Astrocyte of the spinal cord (primary cell): ENCODE data around the gene ZNRF3.

ENCODE experiments used
- DNase-seq: peaks from one replicate; pipeline ENCODE4 v3.0.0; 2011; ENCODE audit warnings: low read depth, low spot score
- H3K4me3 ChIP-seq: 2 replicates; pipeline ENCODE4 v1.5.1; 2011; ENCODE audit warnings: low read depth, mild to moderate bottlenecking, low read length, moderate library complexity
- in situ Hi-C: cut with HindIII; loops from 2 replicates; pipeline ENCODE4 v1.10.0; 2017; ENCODE audit warnings: low sequenced_read_pairs
- TF ChIP-seq, protein P1 (sequence below): IDR thresholded peaks from 2 replicates; pipeline ENCODE4 v1.5.1; 2012; ENCODE audit warnings: low read depth, mild to moderate bottlenecking, low read length, inconsistent platforms

ZNRF3 gene

GRCh38 chr22:29071261-29072045 lies 188.1 kb downstream of the ZNRF3 start:
- TF ChIP-seq, protein P1, sequence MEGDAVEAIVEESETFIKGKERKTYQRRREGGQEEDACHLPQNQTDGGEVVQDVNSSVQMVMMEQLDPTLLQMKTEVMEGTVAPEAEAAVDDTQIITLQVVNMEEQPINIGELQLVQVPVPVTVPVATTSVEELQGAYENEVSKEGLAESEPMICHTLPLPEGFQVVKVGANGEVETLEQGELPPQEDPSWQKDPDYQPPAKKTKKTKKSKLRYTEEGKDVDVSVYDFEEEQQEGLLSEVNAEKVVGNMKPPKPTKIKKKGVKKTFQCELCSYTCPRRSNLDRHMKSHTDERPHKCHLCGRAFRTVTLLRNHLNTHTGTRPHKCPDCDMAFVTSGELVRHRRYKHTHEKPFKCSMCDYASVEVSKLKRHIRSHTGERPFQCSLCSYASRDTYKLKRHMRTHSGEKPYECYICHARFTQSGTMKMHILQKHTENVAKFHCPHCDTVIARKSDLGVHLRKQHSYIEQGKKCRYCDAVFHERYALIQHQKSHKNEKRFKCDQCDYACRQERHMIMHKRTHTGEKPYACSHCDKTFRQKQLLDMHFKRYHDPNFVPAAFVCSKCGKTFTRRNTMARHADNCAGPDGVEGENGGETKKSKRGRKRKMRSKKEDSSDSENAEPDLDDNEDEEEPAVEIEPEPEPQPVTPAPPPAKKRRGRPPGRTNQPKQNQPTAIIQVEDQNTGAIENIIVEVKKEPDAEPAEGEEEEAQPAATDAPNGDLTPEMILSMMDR, result no peak
- peak overlapping the region; percentile 20 for H3K4me3 ChIP-seq
- peak; percentile 14 for DNase-seq
- in situ Hi-C loops, result no loop called here

DNA sequence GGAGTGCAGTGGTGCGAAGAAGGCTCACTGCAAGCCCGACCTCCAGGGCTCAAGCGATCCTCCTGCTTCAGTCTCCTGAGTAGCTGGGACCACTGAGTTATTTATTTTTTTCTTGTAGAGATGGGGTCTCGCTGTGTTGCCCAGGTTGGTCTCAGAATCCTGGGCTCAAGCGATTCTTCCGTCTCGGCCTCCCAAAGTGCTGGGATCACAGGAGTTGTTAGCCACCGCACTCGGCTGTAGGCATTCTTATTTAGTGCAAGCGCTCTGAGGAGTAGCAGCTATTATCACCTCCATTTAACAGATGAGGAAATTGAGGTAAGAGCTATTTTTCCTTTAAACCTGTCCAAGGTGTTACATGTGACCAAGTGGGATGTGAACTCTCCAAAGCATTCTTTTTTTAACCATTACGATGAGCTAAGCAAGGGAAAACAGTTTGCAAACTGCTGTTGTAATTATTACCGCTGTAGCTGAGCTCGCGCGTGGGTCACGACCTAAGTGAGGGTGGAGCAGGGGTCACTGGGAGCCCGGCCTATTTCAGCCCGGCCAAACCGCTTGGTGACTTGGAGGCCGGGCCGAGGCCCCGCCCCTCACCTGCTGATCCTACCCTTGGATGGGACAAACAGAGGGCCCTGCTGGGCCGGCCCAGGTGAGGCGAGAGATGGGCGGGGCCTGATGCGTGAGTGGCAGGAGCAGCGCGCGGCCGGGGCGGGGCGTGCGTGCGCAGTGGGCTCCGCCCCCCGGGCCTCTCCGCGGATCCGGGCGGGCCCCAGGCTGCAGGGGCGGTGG lies 189.0 kb downstream of the ZNRF3 start:
- in situ Hi-C loops, result no loop called here
- peak overlapping the region; percentile 36 for H3K4me3 ChIP-seq
- peak; percentile 32 for DNase-seq
- TF ChIP-seq, protein P1, result no peak

GRCh38 chr22:29072979-29073617 lies 189.7 kb downstream of the ZNRF3 start, which contains the start of gene KREMEN1:
Gene KREMEN1, plus strand, starts transcription at chr22:29073035. Its CDS starts 96 bp downstream, at chr22:29073131.
- in situ Hi-C loops, result no loop called here
- no peak for DNase-seq
- TF ChIP-seq, protein P1, result no peak
- H3K4me3 ChIP-seq, result peak within 1 kb of the TSS; percentile 50

DNA sequence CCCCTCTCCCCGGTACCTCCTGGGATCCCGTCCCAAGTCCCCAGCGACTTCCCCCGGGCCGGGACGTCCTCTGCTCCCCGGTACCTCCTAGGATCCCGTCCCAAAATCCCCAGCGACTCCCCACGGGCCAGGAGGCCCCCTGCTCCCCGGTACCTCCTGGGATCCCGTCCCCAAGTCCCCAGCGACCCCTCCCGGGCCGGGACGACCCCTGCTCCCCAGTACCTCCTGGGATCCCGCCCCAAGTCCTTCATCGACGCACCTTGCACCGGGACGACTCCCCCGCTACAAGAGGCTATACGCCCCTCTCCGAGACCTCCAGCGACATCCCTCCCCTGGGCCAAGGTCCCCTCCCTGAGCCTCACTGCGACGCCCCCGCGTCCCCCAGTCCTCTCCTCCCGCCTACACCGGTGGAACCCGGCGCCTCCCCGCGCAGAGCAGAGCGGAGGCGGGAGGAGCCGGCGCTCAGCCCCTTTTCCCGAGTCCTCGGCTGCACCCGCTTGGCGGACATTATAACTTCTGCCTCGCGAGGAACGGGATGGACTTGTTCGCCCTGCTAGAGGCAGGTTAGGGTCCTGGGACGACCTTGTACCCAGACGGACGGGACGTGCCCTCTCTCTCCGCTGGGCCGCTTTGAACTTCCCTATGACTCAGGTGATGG lies 190.4 kb downstream of the ZNRF3 start:
- DNase-seq, result no peak
- in situ Hi-C loops, result no loop called here
- TF ChIP-seq, protein P1, result no peak
- peak overlapping the region; percentile 50 for H3K4me3 ChIP-seq

DNA sequence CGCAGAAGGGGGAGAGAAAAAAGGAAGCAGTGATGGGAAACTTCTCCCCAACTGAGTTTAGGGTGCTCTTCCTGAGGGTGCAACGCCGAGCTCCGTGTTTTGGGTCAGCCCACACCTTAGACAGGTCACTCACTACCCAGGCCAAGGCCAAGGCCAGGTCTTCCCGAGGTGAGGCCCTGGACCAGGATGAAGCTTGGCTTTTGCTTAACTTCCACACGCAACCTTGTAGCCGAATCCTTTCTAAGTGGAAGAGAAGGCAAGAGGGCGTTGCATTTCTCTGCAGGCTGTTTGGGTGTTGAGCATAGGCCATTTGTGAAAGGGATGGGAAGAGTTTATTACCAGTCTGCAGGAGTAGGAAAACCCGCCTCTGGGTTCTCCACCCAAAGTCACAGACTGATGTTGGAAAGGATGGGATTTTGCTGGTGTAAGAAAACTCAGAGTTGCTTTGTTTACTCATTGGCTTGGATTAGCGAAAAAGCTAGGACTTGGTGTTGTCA lies 191.0 kb downstream of the ZNRF3 start:
- TF ChIP-seq, protein P1, result no peak
- no peak overlapping the region for H3K4me3 ChIP-seq
- no peak for DNase-seq
- in situ Hi-C loops, result no loop called here
